GM10248 (cell line): ENCODE measurements around the gene NR2F1.

ENCODE experiments used
- CTCF ChIA-PET: fragments of 300-600 bp; sonication (Branson Sonifier 250); formaldehyde crosslinking; extraction: SDS; loops from one replicate; lab custom pipeline; 2021; ENCODE audit warnings: antibody characterized with exemption; lab: Yijun Ruan, JAX
- POLR2A ChIA-PET: fragments of 350-650 bp; sonication (Branson Sonifier 250); formaldehyde crosslinking; extraction: SDS; loops from one replicate; lab custom pipeline; 2020; ENCODE audit warnings: antibody characterized with exemption; lab: Yijun Ruan, JAX
- DNase-seq: peaks from one replicate; pipeline ENCODE4 v3.0.0; 2012; ENCODE audit errors: extremely low spot score
- TF ChIP-seq, protein P1 (sequence below): IDR thresholded peaks from 2 replicates; pipeline ENCODE4 v1.5.1; 2012; ENCODE audit warnings: mild to moderate bottlenecking, low read depth; ENCODE audit errors: extremely low read depth, missing control alignments, control extremely low read depth

The NR2F1 gene

DNA sequence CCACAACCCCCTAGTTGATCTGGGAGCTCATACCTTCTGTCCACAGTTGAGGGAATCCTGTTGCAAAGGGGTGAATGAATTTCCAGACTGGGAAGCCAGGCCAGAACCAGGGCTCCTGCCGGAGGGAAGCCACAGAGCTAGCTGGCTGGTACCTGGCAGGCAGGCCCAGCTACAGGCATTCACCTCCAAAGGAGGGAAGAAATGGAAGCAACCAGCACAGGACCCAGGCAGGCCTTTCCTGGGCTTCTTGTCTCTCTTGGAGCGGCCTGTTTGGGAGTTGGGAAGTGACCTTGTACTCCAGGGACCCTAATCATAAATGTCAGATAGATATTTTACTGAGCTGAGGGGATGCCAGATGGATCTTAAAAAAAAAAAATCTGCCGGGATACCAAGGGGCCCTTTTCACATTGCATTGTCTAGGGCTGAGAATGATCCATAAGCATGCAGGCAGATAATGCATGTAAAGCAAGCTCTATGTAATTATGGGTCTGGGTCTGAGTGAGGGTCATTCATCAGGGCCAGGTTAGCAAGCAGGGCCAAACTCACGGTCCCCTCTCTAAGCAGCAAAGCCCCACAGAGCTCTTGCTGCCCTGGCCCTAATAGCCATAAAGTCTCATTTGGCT, 8.4 kb downstream of the NR2F1 start:
- ChIA-PET CTCF (interaction anchor here (1.7 to 1.8 kb wide), 2 partner anchors 15 to 17 kb away, joined by 5 to 13 read pairs; no protein-coding TSS in a partner anchor), POLR2A (no interaction called here)
- no peak for DNase-seq
- TF ChIP-seq, protein P1, sequence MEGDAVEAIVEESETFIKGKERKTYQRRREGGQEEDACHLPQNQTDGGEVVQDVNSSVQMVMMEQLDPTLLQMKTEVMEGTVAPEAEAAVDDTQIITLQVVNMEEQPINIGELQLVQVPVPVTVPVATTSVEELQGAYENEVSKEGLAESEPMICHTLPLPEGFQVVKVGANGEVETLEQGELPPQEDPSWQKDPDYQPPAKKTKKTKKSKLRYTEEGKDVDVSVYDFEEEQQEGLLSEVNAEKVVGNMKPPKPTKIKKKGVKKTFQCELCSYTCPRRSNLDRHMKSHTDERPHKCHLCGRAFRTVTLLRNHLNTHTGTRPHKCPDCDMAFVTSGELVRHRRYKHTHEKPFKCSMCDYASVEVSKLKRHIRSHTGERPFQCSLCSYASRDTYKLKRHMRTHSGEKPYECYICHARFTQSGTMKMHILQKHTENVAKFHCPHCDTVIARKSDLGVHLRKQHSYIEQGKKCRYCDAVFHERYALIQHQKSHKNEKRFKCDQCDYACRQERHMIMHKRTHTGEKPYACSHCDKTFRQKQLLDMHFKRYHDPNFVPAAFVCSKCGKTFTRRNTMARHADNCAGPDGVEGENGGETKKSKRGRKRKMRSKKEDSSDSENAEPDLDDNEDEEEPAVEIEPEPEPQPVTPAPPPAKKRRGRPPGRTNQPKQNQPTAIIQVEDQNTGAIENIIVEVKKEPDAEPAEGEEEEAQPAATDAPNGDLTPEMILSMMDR, result no peak

DNA sequence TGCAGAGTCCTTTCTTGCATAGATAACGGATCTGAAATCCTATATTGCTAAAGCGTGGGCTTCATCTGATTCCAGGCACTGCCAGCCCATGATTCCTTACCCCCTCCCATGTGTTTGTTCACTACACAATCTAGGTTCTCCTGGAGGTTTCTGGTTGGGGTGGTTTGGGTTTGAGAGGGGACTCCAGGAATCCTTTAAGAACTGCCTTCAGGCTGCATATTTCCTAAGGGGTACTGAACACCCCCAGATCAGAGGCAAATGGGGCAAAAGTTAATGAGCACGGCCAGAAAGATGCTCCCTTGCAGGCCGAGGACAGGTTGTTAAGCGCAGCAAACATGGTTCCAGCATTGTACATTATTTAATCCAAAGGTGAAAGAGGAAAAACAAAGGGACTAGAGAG, 9.9 kb downstream of the NR2F1 start:
- TF ChIP-seq, protein P1, result no peak
- DNase-seq, result no peak
- ChIA-PET POLR2A (interaction anchor here (0.6 kb wide), 1 partner anchor 443 kb away, joined by 4 read pairs; no protein-coding TSS in a partner anchor), CTCF (interaction anchor here (1.1 to 1.8 kb wide), 4 partner anchors 8 to 32 kb away, joined by 3 to 13 read pairs (median 4); no protein-coding TSS in a partner anchor)

DNA sequence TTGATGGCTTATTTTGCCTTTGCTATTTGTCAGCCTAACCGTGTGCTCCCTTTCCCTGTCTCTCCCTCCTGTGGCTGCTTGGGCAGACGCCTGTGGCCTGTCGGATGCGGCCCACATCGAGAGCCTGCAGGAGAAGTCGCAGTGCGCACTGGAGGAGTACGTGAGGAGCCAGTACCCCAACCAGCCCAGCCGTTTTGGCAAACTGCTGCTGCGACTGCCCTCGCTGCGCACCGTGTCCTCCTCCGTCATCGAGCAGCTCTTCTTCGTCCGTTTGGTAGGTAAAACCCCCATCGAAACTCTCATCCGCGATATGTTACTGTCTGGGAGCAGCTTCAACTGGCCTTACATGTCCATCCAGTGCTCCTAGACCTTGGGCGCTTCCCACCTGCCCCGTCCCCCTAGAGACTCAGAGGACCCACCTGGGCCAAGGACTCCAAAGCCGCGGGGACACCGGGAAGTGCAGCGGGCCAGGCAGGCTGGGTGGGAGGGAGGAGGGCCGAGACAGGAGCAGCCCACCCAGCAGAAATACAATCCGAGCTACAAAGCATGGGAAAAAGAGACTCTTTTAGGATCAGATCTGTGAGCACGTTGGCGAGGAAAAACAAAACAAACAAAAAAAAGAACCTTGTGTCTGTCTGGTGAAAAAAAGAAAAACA, 10.6 kb downstream of the NR2F1 start:
- no peak for DNase-seq
- TF ChIP-seq, protein P1, result no peak
- ChIA-PET CTCF (interaction anchor here (1.1 kb wide), 2 partner anchors 9 to 33 kb away, joined by 3 read pairs; no protein-coding TSS in a partner anchor), POLR2A (no interaction called here)

DNA sequence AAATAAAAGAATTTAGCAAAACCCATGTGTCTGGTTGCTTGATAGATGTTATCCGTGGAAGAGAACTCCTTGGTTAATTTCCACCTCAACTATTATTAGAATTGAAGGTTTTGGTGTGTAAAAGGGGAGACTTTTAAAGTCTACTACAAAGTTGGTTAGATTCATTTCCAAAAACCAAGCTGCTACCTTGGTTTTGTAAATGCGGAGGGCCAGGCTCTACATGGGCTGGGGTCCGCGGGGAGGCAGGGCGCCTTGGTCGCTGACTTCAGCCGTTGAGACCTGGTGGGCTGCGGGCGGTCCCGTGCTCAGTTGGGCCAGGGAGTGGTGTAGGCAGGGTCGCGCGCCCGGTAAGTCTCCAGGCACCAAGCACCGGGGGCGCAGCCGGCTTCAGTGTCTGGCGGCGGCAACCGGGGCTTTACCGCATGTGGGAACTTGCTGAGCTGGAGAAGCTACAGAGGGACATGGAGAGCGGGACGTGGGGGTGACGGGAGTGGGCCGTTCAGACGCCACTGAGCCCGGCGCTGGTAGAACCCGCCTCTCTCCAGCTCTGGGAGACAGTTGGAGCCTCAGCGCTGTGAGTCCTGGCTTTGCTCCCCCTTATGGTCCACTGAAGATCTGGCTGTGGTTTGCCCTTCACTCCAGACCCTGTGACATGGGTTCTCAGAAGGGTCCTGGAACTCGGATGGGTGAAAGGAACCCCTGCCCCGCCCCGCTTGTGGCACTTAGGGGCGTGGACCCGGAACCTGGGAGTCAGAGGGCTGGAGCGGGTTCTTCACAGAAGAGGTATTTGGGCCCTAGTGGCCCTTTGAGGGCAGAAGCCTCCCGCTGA, 11.8 kb downstream of the NR2F1 start:
- DNase-seq, result no peak
- POLR2A ChIA-PET, result no interaction called here
- CTCF ChIA-PET, result interaction anchor here (2.7 kb wide), 1 partner anchor 13 kb away, joined by 12 read pairs; no protein-coding TSS in a partner anchor

DNA sequence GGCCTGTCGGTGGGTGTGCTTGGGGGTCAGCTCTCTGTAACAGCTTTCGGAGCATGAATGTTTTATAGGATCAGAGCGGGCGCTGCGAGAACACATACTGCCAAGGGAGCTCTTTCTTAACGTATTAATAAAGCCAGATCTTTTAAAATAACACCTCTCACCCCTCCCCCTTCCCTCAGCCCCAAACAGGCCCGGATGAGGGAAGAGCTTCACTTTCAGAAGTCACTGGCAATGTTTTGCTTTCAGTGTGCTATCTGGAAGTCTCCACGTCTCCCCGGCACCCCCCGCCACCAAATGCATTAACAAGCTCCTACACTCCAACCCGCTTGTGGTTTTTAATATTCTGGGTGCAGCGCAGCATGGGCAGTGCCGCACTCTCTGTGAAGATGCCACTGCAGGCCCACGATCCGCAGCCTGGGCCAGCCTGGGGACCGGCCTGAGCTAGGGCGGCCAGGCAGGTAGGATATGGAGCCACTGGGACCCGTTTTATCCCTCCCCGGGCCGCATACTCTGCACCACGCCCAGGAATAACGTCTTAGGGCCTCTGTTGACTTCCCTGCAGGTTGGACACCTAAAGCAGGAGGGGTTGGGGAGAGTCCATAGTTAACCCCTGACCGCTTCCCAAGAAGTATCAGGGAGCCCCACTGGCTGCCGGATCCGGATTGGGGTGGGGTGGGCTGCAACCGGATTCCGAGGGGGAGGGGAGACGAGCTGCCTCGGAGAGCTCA, 12.6 kb downstream of the NR2F1 start:
- no peak for DNase-seq
- ChIA-PET CTCF (interaction anchor here (1.3 to 2.7 kb wide), 2 partner anchors 12 to 13 kb away, joined by 4 to 12 read pairs; partner anchors contain the start of gene NR2F1), POLR2A (no interaction called here)
- TF ChIP-seq, protein P1, result no peak

More for the DNA sequence above, 11.8 kb downstream of the NR2F1 start:
- TF ChIP-seq, protein P1, result no peak
